ENCODE results near the gene TAGLN3. TPM values are rescaled to one million over a fixed set of nuclear protein-coding genes. Genes with fewer than 3 reads are reported as not detected.

TAGLN3 gene
- total RNA-seq, 1 experiment from 2014 or later = not detected

DNA sequence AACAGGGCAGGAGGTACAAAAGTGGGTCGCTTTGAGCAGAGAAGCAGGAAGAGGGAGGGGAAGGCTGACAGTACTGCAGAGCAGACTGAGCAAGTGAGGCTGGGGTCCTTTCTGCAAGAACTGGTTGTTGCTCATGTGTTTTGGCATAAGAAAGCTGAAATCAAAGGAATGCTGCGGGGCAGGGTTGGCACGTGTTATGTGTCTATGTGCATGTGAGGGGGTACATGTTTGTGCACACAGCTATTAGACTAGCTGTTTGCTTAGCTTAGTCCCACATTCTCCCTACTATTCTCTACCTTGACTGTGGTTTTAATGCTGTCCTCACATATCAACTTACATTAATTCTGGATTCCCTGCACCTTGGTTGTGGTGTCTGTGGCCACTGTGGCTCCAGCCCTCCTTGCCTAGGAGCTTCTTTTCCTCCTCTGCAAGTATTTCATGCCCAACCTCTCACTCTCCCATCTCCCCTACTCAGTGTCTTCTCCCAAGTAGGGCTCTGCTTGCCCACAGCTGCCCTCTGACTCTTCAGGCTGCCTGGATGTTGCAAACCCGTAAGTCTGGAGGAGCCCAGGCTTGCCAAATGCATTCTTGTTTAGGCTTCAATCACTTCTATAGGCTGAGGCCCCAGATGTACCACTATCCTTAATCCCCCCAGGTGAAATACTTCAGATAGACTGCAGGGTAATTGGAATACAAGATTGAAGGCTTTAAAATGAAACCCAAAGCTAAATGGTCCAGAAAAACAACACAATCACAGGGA lies 4.8 kb downstream of the TAGLN3 start (continued):
- TF ChIP-seq TCF7L2 (IDR thresholded peaks at IDR 0.05; ENCODE audit: low read depth, low read length) = no peak

DNA sequence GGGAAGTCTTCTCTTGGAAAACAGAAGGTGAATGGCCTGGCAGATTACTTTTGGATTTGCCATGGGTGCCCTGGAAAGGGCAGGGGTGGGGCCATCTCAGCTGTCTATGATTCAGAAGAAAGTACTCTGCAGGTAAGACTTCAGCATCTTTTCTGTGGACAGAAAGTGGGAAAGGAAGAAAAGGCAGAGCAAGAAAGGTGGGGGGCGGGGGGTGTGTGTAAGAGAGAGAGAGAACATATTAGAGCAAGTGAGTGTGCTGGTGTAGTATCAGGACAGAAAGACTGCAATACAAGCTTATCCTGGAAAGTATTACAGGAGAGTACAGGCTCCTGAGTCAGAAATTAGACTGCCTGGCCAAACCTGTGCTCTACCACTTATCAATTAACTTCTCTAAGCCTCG lies 5.5 kb downstream of the TAGLN3 start:
- BruUV-seq (replicated peaks) = no TSS peak
- Histone ChIP-seq H3K9me3 (ENCODE audit: control insufficient read depth, insufficient read depth, low read depth, low read length) (no peaks in the 10 kb centered on the region), H3K4me3 (ENCODE audit: low read depth in 2 of 2, low read length in 2 of 2) (no peak overlapping the region), H3K4me1 (ENCODE audit: control insufficient read depth, insufficient read depth, low read length) (no peaks in the 10 kb centered on the region), H3K27ac (ENCODE audit: low read length) (no peak overlapping the region), H3K27me3 (ENCODE audit: control insufficient read depth, insufficient read depth, low read length) (no peaks in the 10 kb centered on the region), H3K36me3 (ENCODE audit: control insufficient read depth, insufficient read depth, low read length) (no peaks in the 10 kb centered on the region)
- in situ Hi-C loops (cut with HindIII; ENCODE audit: low pct_unique_long_range_greater_than_20kb, low sequenced_read_pairs) (no loop called here), intact Hi-C loops (cut with micrococcal nuclease; ENCODE audit: unreplicated experiment) (no loop called here)
- DNase-seq (ENCODE audit: low read depth, low spot score) (no peak), ATAC-seq (no peak)
- TF ChIP-seq, protein P1, sequence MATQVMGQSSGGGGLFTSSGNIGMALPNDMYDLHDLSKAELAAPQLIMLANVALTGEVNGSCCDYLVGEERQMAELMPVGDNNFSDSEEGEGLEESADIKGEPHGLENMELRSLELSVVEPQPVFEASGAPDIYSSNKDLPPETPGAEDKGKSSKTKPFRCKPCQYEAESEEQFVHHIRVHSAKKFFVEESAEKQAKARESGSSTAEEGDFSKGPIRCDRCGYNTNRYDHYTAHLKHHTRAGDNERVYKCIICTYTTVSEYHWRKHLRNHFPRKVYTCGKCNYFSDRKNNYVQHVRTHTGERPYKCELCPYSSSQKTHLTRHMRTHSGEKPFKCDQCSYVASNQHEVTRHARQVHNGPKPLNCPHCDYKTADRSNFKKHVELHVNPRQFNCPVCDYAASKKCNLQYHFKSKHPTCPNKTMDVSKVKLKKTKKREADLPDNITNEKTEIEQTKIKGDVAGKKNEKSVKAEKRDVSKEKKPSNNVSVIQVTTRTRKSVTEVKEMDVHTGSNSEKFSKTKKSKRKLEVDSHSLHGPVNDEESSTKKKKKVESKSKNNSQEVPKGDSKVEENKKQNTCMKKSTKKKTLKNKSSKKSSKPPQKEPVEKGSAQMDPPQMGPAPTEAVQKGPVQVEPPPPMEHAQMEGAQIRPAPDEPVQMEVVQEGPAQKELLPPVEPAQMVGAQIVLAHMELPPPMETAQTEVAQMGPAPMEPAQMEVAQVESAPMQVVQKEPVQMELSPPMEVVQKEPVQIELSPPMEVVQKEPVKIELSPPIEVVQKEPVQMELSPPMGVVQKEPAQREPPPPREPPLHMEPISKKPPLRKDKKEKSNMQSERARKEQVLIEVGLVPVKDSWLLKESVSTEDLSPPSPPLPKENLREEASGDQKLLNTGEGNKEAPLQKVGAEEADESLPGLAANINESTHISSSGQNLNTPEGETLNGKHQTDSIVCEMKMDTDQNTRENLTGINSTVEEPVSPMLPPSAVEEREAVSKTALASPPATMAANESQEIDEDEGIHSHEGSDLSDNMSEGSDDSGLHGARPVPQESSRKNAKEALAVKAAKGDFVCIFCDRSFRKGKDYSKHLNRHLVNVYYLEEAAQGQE (IDR thresholded peaks at IDR 0.05; ENCODE audit: insufficient read depth in 1 of 2, low read depth in 2 of 2, low read length in 1 of 2) = no peak
- TF ChIP-seq, protein P2, sequence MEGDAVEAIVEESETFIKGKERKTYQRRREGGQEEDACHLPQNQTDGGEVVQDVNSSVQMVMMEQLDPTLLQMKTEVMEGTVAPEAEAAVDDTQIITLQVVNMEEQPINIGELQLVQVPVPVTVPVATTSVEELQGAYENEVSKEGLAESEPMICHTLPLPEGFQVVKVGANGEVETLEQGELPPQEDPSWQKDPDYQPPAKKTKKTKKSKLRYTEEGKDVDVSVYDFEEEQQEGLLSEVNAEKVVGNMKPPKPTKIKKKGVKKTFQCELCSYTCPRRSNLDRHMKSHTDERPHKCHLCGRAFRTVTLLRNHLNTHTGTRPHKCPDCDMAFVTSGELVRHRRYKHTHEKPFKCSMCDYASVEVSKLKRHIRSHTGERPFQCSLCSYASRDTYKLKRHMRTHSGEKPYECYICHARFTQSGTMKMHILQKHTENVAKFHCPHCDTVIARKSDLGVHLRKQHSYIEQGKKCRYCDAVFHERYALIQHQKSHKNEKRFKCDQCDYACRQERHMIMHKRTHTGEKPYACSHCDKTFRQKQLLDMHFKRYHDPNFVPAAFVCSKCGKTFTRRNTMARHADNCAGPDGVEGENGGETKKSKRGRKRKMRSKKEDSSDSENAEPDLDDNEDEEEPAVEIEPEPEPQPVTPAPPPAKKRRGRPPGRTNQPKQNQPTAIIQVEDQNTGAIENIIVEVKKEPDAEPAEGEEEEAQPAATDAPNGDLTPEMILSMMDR (IDR thresholded peaks at IDR 0.05) = no peak
- no peak for TF ChIP-seq TCF7L2 (IDR thresholded peaks at IDR 0.05; ENCODE audit: low read depth, low read length)
- no peak for TF ChIP-seq POLR2AphosphoS5 (IDR thresholded peaks at IDR 0.05; ENCODE audit: low read depth, low read length)
- TF ChIP-seq SIN3A (IDR thresholded peaks at IDR 0.05; ENCODE audit: borderline replicate concordance, insufficient read depth, low read depth, low read length) = no peak
- POLR2A ChIA-PET = no interaction called here
- CTCF ChIA-PET = no interaction called here

DNA sequence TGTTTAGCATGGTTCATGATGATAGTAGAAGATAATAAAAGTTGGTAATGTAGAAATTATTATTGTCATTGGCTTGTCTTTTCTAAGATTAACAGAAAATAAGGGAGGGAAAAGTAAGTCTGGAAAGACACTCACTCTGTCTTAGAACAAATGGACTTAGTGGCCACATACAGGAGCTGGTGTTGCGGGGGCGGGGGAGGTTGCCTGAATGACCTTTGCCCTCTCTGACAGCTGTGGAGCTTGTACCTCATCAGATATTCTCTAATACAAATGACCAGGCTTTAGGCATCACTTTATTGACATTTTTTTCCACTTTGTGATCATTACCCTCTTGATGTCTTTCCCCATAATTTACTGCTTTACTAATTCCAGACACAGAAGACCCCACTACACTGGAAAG lies 5.9 kb downstream of the TAGLN3 start:
- TF ChIP-seq, protein P2 (IDR thresholded peaks at IDR 0.05) = no peak
- TF ChIP-seq SIN3A (IDR thresholded peaks at IDR 0.05; ENCODE audit: borderline replicate concordance, insufficient read depth, low read depth, low read length) (no peak), TCF7L2 (IDR thresholded peaks at IDR 0.05; ENCODE audit: low read depth, low read length) (no peak), POLR2AphosphoS5 (IDR thresholded peaks at IDR 0.05; ENCODE audit: low read depth, low read length) (no peak)
- TF ChIP-seq, protein P1 (IDR thresholded peaks at IDR 0.05; ENCODE audit: insufficient read depth in 1 of 2, low read depth in 2 of 2, low read length in 1 of 2) = no peak
- Histone ChIP-seq H3K36me3 (ENCODE audit: control insufficient read depth, insufficient read depth, low read length) (no peaks in the 10 kb centered on the region), H3K4me1 (ENCODE audit: control insufficient read depth, insufficient read depth, low read length) (no peaks in the 10 kb centered on the region), H3K27me3 (ENCODE audit: control insufficient read depth, insufficient read depth, low read length) (no peaks in the 10 kb centered on the region), H3K4me3 (ENCODE audit: low read depth in 2 of 2, low read length in 2 of 2) (no peak overlapping the region), H3K9me3 (ENCODE audit: control insufficient read depth, insufficient read depth, low read depth, low read length) (no peaks in the 10 kb centered on the region), H3K27ac (ENCODE audit: low read length) (no peak overlapping the region)
- no peak for ATAC-seq
- no peak for DNase-seq (ENCODE audit: low read depth, low spot score)
- BruUV-seq (replicated peaks) = no TSS peak
- ChIA-PET CTCF (no interaction called here), POLR2A (no interaction called here)
- intact Hi-C loops (cut with micrococcal nuclease; ENCODE audit: unreplicated experiment) = no loop called here
- in situ Hi-C loops (cut with HindIII; ENCODE audit: low pct_unique_long_range_greater_than_20kb, low sequenced_read_pairs) = no loop called here
